Kidney glomerular epithelial cell (primary cell): ENCODE results near the gene TMC5.
"Not testable (repeated sequence)": the region's sequence is repeated elsewhere in the genome, so short reads cannot be mapped to it uniquely, and the experiment has no call there.

Experiments
- DNase-seq: peaks from one replicate; lab custom pipeline; 2025; lab: John Stamatoyannopoulos, UW

TMC5 gene

GRCh38 chr16:19417640-19418039 is at the start of gene TMC5:
Gene TMC5 (plus strand): TSS chr16:19417883. CDS start chr16:19440039, 22,156 bp downstream.
- DNase-seq, result no peak

DNA sequence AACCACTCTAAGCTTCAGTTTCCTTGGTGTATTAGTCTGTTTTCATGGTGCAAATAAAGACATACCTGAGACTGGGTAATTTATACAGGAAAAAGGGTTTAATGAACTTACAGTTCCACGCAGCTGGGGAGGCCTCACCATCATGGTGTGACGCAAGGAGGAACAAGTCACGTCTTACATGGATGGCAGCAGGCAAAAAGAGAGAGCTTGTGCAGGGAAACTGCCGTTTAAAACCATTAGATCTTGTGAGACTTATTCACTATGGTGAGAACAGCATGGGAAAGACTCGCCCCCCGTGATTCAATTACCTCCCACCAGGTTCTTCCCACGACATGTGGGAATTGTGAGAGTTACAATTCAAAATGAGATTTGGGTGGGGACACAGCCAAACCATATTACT is 45.1 kb upstream of the TMC5 start:
- DNase-seq, result not testable (repeated sequence)

DNA sequence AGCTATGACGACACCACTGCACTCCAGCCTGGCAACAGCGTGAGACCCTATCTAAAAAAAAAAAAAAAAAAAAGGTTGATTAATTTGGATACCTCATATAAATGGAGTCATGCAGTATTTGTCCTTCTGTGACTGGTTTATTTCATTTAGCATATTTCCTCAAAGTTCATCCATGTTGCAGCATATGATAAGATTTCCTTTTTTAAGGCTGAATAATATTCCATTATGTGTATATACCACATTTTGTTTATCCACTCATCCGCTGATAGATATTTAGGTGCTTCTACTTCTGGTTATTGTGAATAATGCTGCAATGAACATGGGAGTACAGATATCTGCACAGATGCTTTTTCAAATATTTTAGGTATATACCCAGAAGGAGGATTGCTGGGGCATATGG is 43.3 kb upstream of the TMC5 start:
- DNase-seq, result no peak

- DNase-seq, result peak; percentile 20
Measured at GRCh38 chr16:19375561-19376158, 42.0 kb upstream of the TMC5 start.

DNA sequence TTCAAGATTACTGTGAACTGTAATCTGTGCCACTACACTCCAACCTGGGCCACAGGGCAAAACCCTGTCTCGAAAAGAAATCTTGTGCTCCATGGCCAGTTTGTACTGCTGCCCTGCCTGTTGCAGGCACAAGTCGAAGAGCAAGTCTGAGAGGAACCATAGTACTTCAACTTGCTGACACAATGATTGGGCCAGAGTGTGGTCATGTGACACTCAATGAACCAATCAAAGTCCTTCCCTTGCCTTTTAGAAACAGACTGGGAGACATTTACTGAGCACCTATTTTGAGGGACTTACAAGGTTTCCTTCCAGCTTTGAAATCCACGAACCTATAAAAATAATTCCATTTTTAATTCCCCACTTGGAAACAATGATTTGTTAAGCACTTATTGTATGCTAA is 39.8 kb upstream of the TMC5 start:
- no peak for DNase-seq

GRCh38 chr16:19378511-19378910 is 39.2 kb upstream of the TMC5 start:
- no peak for DNase-seq

GRCh38 chr16:19379838-19380237 is 37.8 kb upstream of the TMC5 start:
- DNase-seq, result no peak

- no peak for DNase-seq
Measured at GRCh38 chr16:19380328-19380727, 37.4 kb upstream of the TMC5 start.

- no peak for DNase-seq
Measured at GRCh38 chr16:19382084-19382801, 35.4 kb upstream of the TMC5 start.

DNA sequence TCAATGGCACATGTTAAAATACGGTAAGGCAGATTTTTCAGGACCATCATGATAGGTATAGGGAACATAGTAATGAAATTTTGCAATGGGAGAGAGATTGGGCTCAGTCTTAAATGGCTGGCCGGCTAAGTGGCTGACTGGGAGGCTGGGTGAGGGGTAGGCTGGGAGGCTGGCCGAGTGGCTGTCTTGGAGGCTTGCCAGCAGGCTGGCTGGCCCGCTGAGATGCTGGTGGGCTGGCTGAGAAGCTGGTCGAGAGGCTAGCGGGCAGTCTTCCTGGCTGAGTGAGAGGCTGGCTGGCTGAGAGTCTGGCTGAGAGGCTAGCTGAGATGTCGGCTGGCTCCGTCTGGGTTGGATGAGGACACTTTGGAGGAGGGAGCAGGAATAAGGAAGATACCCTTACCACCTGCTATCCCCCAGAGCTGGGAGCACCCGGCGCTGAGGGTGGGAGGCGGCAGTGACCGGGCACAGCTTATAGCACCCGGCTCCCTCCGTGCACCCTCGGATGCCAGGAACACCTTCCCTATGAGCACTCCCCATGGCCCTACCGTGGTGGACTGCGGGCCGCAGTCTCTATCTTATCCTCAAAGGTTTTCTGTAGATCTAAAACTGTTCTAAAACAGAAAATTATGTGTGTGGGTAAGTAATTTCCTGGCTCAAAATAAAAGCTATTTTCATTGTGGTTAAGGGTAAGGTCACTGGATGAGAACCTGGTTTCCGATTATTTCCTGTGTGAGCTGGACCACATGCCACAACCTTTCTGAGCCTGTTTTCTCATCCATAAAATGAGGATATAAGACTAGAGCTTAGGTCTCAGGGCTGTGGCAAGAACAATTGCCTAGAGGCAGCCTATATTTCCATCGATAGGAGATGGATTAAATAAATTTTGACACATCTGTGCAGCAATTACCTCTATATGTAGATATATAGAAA is 34.5 kb upstream of the TMC5 start:
- no peak for DNase-seq

DNA sequence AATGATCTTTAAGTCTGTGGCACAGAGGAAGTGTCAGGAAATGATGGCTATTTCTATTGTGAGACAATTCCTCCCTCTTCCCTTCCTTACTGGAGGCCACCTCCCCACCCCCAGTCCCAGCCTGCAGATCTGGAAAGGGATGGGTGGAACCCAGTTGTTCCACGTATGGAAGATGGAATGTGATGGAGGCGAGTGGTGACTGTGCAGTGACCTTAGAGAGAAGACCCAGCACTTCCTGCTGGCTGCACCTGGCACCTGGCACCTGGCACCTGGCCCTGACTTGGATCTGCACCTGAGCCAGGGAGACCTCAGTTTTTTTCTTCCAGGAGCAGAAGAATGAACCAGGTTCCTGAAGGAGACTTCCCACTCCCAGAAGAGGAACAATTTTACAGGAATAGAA is 33.0 kb upstream of the TMC5 start:
- DNase-seq, result no peak

- no peak for DNase-seq
Measured at GRCh38 chr16:19386525-19386924, 31.2 kb upstream of the TMC5 start.

DNA sequence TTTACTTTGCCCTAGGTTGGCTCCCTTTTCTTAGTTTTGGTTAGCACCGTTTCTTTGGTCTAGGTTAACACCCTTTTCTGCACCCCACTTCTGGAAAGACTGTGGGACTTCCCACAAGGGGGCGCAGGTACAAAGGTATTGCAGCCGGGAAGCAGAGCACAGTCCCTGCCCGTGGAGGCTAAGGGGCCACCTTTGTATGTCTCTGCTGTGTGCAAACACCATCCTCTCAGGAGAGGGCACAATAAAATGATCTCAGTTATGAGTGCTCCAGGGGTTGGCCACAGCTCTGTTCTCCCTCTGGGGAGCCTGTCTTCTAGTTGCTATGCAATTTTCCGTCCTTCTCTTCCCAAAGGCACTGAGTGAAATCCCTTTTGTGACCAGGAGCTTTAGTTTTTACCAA is 28.4 kb upstream of the TMC5 start:
- DNase-seq, result no peak

DNA sequence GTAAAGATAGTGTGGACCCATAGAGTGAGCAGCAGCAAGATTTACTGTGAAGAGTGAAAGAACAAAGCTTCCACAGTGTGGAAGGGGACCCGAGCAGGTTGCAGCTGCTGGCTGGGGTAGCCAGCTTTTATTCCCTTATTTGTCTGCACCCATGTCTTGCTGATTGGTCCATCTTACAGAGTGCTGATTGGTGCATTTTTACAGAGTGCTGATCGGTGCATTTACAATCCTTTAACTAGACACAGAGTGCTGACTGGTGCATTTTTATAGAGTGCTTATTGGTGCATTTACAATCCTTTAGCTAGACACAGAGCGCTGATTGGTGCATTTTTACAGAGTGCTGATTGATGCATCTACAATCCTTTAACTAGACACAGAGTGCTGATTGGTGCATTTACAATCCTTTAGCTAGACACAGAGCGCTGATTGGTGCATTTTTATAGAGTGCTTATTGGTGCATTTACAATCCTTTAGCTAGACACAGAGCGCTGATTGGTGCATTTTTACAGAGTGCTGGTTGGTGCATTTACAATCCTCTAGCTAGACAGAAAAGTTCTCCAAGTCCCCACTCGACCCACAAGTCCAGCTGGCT is 26.4 kb upstream of the TMC5 start:
- DNase-seq, result not testable (repeated sequence)

- no peak for DNase-seq
Measured at GRCh38 chr16:19392352-19392751, 25.3 kb upstream of the TMC5 start.

DNA sequence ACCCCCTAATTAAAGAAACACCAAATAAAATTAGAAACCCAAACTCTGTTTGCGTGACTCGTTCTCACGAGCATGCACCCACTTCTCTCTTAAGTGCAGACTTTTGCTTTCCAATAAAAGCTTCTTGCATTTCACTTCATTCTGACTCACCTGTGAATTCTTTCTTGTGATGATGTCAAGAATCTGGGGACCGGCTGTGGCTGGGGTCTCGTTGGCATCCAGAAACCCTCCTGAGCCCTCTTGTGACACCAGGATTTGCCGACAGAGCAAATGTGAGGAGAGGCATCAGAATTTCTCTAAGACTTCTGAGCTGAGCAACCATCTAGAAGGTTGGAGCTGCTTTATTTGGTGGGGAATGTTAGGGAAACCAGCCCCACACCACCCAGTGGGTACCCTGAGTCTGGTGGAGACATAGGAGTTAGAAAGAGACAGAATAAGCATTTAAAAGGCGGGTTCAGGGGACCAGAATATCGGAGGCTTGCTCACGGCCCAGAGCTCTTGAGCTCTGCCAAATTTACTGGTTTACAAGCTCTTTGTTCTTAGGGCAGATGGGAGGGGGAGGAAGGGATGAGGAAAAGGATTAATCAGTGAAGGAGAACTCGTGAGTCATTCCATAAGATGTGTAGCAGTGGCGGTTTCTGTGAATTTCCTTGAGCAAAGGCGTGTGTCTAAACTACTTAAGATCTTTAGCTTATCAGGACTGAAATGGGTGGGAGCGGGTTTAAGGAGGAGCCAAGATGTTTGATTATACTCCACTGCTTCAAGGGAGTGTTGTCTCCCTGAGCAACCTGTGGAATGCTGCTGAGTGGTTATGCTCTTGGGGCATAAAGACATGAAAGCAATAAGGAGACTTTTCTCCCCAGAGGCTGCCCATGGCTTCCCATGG is 24.2 kb upstream of the TMC5 start:
- DNase-seq, result peak; percentile 81

- not testable (repeated sequence) for DNase-seq
Measured at GRCh38 chr16:19395646-19396267, 21.9 kb upstream of the TMC5 start.

GRCh38 chr16:19396555-19397011 is 21.1 kb upstream of the TMC5 start:
- DNase-seq, result no peak

GRCh38 chr16:19397373-19397772 is 20.3 kb upstream of the TMC5 start:
- not testable (repeated sequence) for DNase-seq

GRCh38 chr16:19400711-19401110 is 17.0 kb upstream of the TMC5 start:
- no peak for DNase-seq
